Natural killer cell (primary cell): ENCODE data around the gene LCN9. TPM values are rescaled to one million over a fixed set of nuclear protein-coding genes. Genes with fewer than 3 reads are reported as not detected.

Source experiments
- ATAC-seq, 3 donors: fragments of 150-1000 bp in 2 of 3; fragments of 200-7000 bp in 1 of 3; cut with Tn5 transposase; 1 replicate in 1 of 3; 2 replicates in 2 of 3; pipeline ENCODE4 v1.10.0; 2021; ENCODE audit warnings: mild to moderate bottlenecking in 2 of 3, moderate library complexity in 2 of 3
- DNase-seq, 2 donors: peaks; one replicate each; pipeline versions ENCODE4 v3.0.0 to v3.0.0-alpha.2; 2013 to 2021; ENCODE audit warnings: mixed read lengths in 1 of 2
- H3K27ac ChIP-seq: one replicate; pipeline ENCODE4 v1.5.1; 2013; ENCODE audit warnings: mild to moderate bottlenecking, low read length
- H3K27me3 ChIP-seq: one replicate; pipeline ENCODE4 v1.6.1; 2013; ENCODE audit warnings: low read length; ENCODE audit not compliant: control insufficient read depth, insufficient read depth
- H3K36me3 ChIP-seq: one replicate; pipeline ENCODE4 v1.6.1; 2013; ENCODE audit warnings: low read length; ENCODE audit not compliant: control insufficient read depth, insufficient read depth
- H3K4me1 ChIP-seq: one replicate; pipeline ENCODE4 v1.6.1; 2013; ENCODE audit warnings: low read length; ENCODE audit not compliant: control insufficient read depth, insufficient read depth
- H3K4me3 ChIP-seq: one replicate; pipeline ENCODE4 v1.5.1; 2013; ENCODE audit warnings: low read length
- H3K9me3 ChIP-seq: one replicate; pipeline ENCODE4 v1.6.1; 2013; ENCODE audit warnings: low read length; ENCODE audit not compliant: control insufficient read depth, insufficient read depth
- H3K27ac Mint-ChIP-seq, 2 donors: one replicate each; pipeline ENCODE4 v1.8.0; 2022; ENCODE audit warnings: mild to moderate bottlenecking in 2 of 2, mixed read lengths in 2 of 2, moderate library complexity in 1 of 2
- H3K27me3 Mint-ChIP-seq, 2 donors: one replicate each; pipeline ENCODE4 v1.8.0; 2022; ENCODE audit warnings: low read depth in 2 of 2, mixed read lengths in 2 of 2
- H3K36me3 Mint-ChIP-seq: one replicate; pipeline ENCODE4 v1.8.0; 2022; ENCODE audit warnings: mixed read lengths
- H3K4me1 Mint-ChIP-seq, 2 donors: one replicate each; pipeline ENCODE4 v1.8.0; 2022; ENCODE audit warnings: mixed read lengths in 2 of 2
- H3K4me3 Mint-ChIP-seq: one replicate; pipeline ENCODE4 v1.8.0; 2022; ENCODE audit warnings: mild to moderate bottlenecking, moderate library complexity, mixed read lengths
- H3K9me3 Mint-ChIP-seq, 2 donors: one replicate each; pipeline ENCODE4 v1.8.0; 2022; ENCODE audit warnings: mixed read lengths in 2 of 2
- CTCF ChIP-seq: fragments of 200-600 bp; IDR thresholded peaks from one replicate; pipeline ENCODE4 v1.8.0; 2022; ENCODE audit warnings: antibody characterized with exemption
- WGBS: methylation state at CpG from one replicate; pipeline ENCODE4 v1.1.7; 2013; ENCODE audit warnings: missing lambda C conversion rate; ENCODE audit not compliant: insufficient coverage; 5-methylcytosine and 5-hydroxymethylcytosine counted together
- intact Hi-C: fragments of 100-400 bp; cut with micrococcal nuclease; formaldehyde crosslinking; loops from one replicate; pipeline ENCODE4 v1.14.2; 2022
- total RNA-seq, 4 donors: library from RNA; stranded (reverse); fragments of 120-200 nt in 1 of 4; gene quantifications; one replicate each; pipeline versions ENCODE4 v1.2.3 to v1.2.4, GENCODE V29; 2013 to 2022

Gene LCN9
- total RNA-seq, 3 donors from 2014 or later (not counting 1 experiment from before 2014, with no cell fraction given): not detected

GRCh38 chr9:135689011-135689410 is 25.9 kb downstream of the LCN9 start:
- Histone ChIP-seq H3K27ac (no peak overlapping the region), H3K4me1 (no peaks in the 10 kb centered on the region), H3K27me3 (no peaks in the 10 kb centered on the region), H3K4me3 (no peak overlapping the region), H3K36me3 (no peaks in the 10 kb centered on the region), H3K9me3 (no peaks in the 10 kb centered on the region)
- intact Hi-C loops: no loop called here
- 91% methylated on average over 10 of the region's 10 CpGs for WGBS
- no peak overlapping the region for H3K27ac Mint-ChIP-seq
- H3K4me3 Mint-ChIP-seq: no peak overlapping the region
- ATAC-seq (no peak), DNase-seq (no peak)
- no peaks in the 10 kb centered on the region for H3K9me3 Mint-ChIP-seq
- H3K27me3 Mint-ChIP-seq: no peaks in the 10 kb centered on the region
- no peaks in the 10 kb centered on the region for H3K4me1 Mint-ChIP-seq
- no peak for TF ChIP-seq CTCF
- no peaks in the 10 kb centered on the region for H3K36me3 Mint-ChIP-seq

- no peaks in the 10 kb centered on the region for H3K9me3 Mint-ChIP-seq
- H3K4me3 Mint-ChIP-seq: no peak overlapping the region
- ATAC-seq (no peak), DNase-seq (no peak)
- WGBS: 92% methylated on average over 19 of the region's 19 CpGs
- Histone ChIP-seq H3K36me3 (no peaks in the 10 kb centered on the region), H3K27me3 (no peaks in the 10 kb centered on the region), H3K4me1 (no peaks in the 10 kb centered on the region), H3K4me3 (no peak overlapping the region), H3K27ac (no peak overlapping the region), H3K9me3 (no peaks in the 10 kb centered on the region)
- no peak for TF ChIP-seq CTCF
- no peaks in the 10 kb centered on the region for H3K4me1 Mint-ChIP-seq
- no peak overlapping the region for H3K27ac Mint-ChIP-seq
- H3K36me3 Mint-ChIP-seq: no peaks in the 10 kb centered on the region
- intact Hi-C loops: no loop called here
- H3K27me3 Mint-ChIP-seq: no peaks in the 10 kb centered on the region
These were observed 27.9 kb downstream of the LCN9 start for GRCh38 chr9:135690836-135691570.

GRCh38 chr9:135692410-135692809 is 29.3 kb downstream of the LCN9 start:
- Histone ChIP-seq H3K27ac (no peak overlapping the region), H3K4me3 (no peak overlapping the region), H3K27me3 (no peaks in the 10 kb centered on the region), H3K4me1 (no peaks in the 10 kb centered on the region), H3K9me3 (no peaks in the 10 kb centered on the region), H3K36me3 (no peaks in the 10 kb centered on the region)
- intact Hi-C loops: no loop called here
- no peak overlapping the region for H3K4me3 Mint-ChIP-seq
- H3K9me3 Mint-ChIP-seq: no peaks in the 10 kb centered on the region
- no peak for DNase-seq
- no peak overlapping the region for H3K27ac Mint-ChIP-seq
- ATAC-seq: no peak
- H3K27me3 Mint-ChIP-seq: no peaks in the 10 kb centered on the region
- no peak for TF ChIP-seq CTCF
- no peaks in the 10 kb centered on the region for H3K36me3 Mint-ChIP-seq
- no peaks in the 10 kb centered on the region for H3K4me1 Mint-ChIP-seq
- WGBS: 77% methylated on average over 11 of the region's 11 CpGs

- intact Hi-C loops: no loop called here
- Histone ChIP-seq H3K4me3 (no peak overlapping the region), H3K36me3 (no peaks in the 10 kb centered on the region), H3K9me3 (no peaks in the 10 kb centered on the region), H3K4me1 (no peaks in the 10 kb centered on the region), H3K27ac (no peak overlapping the region), H3K27me3 (no peaks in the 10 kb centered on the region)
- H3K4me3 Mint-ChIP-seq: no peak overlapping the region
- no peaks in the 10 kb centered on the region for H3K4me1 Mint-ChIP-seq
- no peak for TF ChIP-seq CTCF
- H3K9me3 Mint-ChIP-seq: no peaks in the 10 kb centered on the region
- H3K36me3 Mint-ChIP-seq: no peaks in the 10 kb centered on the region
- no peak for DNase-seq
- 81% methylated on average over 16 of the region's 16 CpGs for WGBS
- no peak for ATAC-seq
- H3K27me3 Mint-ChIP-seq: no peaks in the 10 kb centered on the region
- no peak overlapping the region for H3K27ac Mint-ChIP-seq
These were observed 30.2 kb downstream of the LCN9 start for GRCh38 chr9:135693265-135693664.
